PC-9 (cell line): ENCODE measurements around the gene LIF.

ENCODE experiments used
- EZH2 ChIP-seq: fragments of 200-600 bp; sonication (generic); IDR thresholded peaks from 2 replicates; pipeline ENCODE4 v1.8.0; 2017; ENCODE audit warnings: antibody characterized with exemption, low read depth
- TF ChIP-seq, protein P1 (sequence below): fragments of 200-600 bp; sonication (generic); conservative IDR thresholded peaks from 2 replicates; pipeline ENCODE4 v1.6.1; 2017; ENCODE audit warnings: mixed run types, antibody characterized with exemption, mild to moderate bottlenecking, moderate library complexity

DNA sequence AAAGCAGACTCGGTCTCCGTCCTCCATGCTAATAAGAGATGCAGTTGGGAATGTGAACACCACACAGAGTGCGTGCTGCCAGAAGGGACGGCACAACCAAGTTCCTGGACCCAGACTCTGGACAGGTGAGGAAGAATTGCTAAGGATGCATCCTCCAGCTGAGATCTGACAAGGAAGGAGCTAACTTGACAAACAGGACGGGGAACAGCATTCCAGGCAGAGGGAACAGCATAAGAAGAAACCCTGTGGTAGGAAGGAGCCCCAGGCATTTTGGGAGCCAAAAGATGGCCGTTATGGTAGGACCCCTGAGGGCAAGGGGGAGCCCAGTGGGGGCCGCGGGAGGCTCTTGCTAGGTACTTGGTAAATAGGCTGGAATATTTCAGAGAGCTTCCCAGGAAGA is 14.1 kb upstream of the LIF start:
- TF ChIP-seq, protein P1, sequence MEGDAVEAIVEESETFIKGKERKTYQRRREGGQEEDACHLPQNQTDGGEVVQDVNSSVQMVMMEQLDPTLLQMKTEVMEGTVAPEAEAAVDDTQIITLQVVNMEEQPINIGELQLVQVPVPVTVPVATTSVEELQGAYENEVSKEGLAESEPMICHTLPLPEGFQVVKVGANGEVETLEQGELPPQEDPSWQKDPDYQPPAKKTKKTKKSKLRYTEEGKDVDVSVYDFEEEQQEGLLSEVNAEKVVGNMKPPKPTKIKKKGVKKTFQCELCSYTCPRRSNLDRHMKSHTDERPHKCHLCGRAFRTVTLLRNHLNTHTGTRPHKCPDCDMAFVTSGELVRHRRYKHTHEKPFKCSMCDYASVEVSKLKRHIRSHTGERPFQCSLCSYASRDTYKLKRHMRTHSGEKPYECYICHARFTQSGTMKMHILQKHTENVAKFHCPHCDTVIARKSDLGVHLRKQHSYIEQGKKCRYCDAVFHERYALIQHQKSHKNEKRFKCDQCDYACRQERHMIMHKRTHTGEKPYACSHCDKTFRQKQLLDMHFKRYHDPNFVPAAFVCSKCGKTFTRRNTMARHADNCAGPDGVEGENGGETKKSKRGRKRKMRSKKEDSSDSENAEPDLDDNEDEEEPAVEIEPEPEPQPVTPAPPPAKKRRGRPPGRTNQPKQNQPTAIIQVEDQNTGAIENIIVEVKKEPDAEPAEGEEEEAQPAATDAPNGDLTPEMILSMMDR: no peak
- TF ChIP-seq EZH2: no peak
